Endodermal cell (in vitro differentiated cells): ENCODE measurements around the gene CORO2B. TPM values are rescaled to one million over a fixed set of nuclear protein-coding genes. Genes with fewer than 3 reads are reported as not detected.
A peak's percentile ranks its signal among the peaks of the same experiment; 100 is the strongest.

ENCODE experiments used
- DNase-seq: peaks from one replicate; pipeline ENCODE4 v3.0.0-alpha.2; 2017
- H3K27ac ChIP-seq: 2 replicates; pipeline ENCODE4 v1.5.1; 2013; ENCODE audit warnings: mild to moderate bottlenecking, low read depth, low read length, moderate library complexity
- H3K27me3 ChIP-seq: 2 replicates; pipeline ENCODE4 v1.6.1; 2013; ENCODE audit warnings: mild to moderate bottlenecking, low read length, moderate library complexity; ENCODE audit not compliant: insufficient read depth, control insufficient read depth, poor library complexity, severe bottlenecking
- H3K36me3 ChIP-seq: 2 replicates; pipeline ENCODE4 v1.7.0; 2013; ENCODE audit warnings: mild to moderate bottlenecking, low read length, moderate library complexity; ENCODE audit not compliant: control insufficient read depth, insufficient read depth
- H3K4me1 ChIP-seq: one replicate; pipeline ENCODE4 v1.7.0; 2013; ENCODE audit warnings: low read length; ENCODE audit not compliant: control insufficient read depth, insufficient read depth
- H3K4me3 ChIP-seq: 2 replicates; pipeline ENCODE4 v1.5.1; 2013; ENCODE audit warnings: mild to moderate bottlenecking, low read length, moderate library complexity
- H3K9ac ChIP-seq: 2 replicates; pipeline ENCODE4 v1.6.1; 2013; ENCODE audit warnings: mild to moderate bottlenecking, low read length, moderate library complexity; ENCODE audit not compliant: poor library complexity, severe bottlenecking; ENCODE audit errors: extremely low read depth
- H3K9me3 ChIP-seq: 2 replicates; pipeline ENCODE4 v1.6.1; 2013; ENCODE audit warnings: mild to moderate bottlenecking, low read length, moderate library complexity; ENCODE audit not compliant: control insufficient read depth
- H3K27ac Mint-ChIP-seq: 2 replicates; pipeline ENCODE4 v1.8.0; 2020; ENCODE audit warnings: mixed read lengths
- H3K27me3 Mint-ChIP-seq: 2 replicates; pipeline ENCODE4 v1.8.0; 2021; ENCODE audit warnings: mild to moderate bottlenecking, mixed read lengths; ENCODE audit not compliant: insufficient read depth
- H3K36me3 Mint-ChIP-seq: 2 replicates; pipeline ENCODE4 v1.8.0; 2020; ENCODE audit warnings: low read depth, mixed read lengths
- H3K4me1 Mint-ChIP-seq: 2 replicates; pipeline ENCODE4 v1.8.0; 2020; ENCODE audit warnings: mixed read lengths
- H3K4me3 Mint-ChIP-seq: 2 replicates; pipeline ENCODE4 v1.8.0; 2020; ENCODE audit warnings: mild to moderate bottlenecking, moderate library complexity, mixed read lengths
- H3K9me3 Mint-ChIP-seq: 2 replicates; pipeline ENCODE4 v1.8.0; 2020; ENCODE audit warnings: mild to moderate bottlenecking, mixed read lengths
- WGBS, 2 experiments: methylation state at CpG; one replicate each; pipeline versions ENCODE4 v1.1.5 to v1.1.7; 2013; ENCODE audit warnings: missing lambda C conversion rate in 2 of 2, mixed read lengths in 1 of 2; ENCODE audit not compliant: insufficient coverage in 1 of 2, insufficient read length in 1 of 2; 5-methylcytosine and 5-hydroxymethylcytosine counted together
- total RNA-seq, 2 donors: library from RNA; stranded (reverse); fragmentation: NEBNext Ultra II Directional in 1 of 2; extraction: Animal tissue kit (Norgen Biotek cat#: 25700) in 1 of 2; gene quantifications; 2 replicates in 1 of 2; 3 replicates in 1 of 2; pipeline ENCODE4 v1.2.1, GENCODE V29; 2021
- TF ChIP-seq, protein P1 (sequence below): fragments of 200-600 bp; sonication (generic); conservative IDR thresholded peaks from 2 replicates; pipeline ENCODE4 v1.5.0; 2021; ENCODE audit warnings: antibody characterized with exemption, mild to moderate bottlenecking

The CORO2B gene
- total RNA-seq, 2 donors from 2014 or later: 1.1 to 1.2 TPM

DNA sequence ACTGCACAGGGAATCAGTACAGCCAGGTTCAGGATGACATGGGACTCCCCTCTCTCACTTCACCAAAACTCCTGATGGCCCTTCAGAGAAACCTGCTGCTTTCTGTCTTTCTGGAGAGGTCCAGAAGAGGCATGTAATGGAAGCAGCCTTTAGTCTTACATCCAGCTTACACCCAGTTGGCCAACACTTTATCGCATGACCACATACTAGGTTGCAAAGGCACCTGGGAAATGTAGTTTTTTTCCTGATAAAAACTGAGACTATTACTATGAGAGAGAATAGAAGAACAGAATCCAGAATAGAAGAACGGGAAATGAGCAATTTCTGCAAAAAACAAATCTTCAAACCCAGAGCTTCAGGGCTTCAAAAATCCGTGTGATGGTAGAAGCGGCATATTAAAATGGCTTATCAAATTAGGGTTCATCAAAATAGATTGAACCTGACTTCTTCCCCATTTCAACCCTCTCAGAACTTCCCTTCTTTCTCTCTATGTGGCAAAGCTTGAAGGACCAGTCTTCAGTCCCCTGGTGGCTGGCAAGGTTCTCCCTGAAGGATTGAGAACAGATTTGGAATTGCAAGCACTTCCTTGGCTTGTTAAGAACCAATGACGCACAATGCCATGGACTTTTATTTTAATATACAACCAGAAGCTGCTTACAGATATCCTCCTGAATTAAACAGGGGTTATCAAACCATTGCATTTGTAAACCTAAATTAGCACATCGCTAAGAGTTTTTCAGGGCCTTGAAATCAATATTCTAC, 34.4 kb downstream of the CORO2B start:
- DNase-seq: no peak
- H3K4me3 Mint-ChIP-seq: no peak overlapping the region
- no peaks in the 10 kb centered on the region for H3K27me3 Mint-ChIP-seq
- no peaks in the 10 kb centered on the region for H3K27me3 ChIP-seq
- no peaks in the 10 kb centered on the region for H3K9me3 Mint-ChIP-seq
- no peak overlapping the region for H3K9ac ChIP-seq
- no peaks in the 10 kb centered on the region for H3K36me3 ChIP-seq
- H3K27ac ChIP-seq: no peak overlapping the region
- H3K27ac Mint-ChIP-seq: no peak overlapping the region
- no peak overlapping the region for H3K4me3 ChIP-seq
- 88 to 90% methylated on average over 5 to 6 of the region's 6 CpGs for WGBS, 2 experiments
- peaks cover 10% of the 10 kb centered on the region for H3K4me1 ChIP-seq
- TF ChIP-seq, protein P1, sequence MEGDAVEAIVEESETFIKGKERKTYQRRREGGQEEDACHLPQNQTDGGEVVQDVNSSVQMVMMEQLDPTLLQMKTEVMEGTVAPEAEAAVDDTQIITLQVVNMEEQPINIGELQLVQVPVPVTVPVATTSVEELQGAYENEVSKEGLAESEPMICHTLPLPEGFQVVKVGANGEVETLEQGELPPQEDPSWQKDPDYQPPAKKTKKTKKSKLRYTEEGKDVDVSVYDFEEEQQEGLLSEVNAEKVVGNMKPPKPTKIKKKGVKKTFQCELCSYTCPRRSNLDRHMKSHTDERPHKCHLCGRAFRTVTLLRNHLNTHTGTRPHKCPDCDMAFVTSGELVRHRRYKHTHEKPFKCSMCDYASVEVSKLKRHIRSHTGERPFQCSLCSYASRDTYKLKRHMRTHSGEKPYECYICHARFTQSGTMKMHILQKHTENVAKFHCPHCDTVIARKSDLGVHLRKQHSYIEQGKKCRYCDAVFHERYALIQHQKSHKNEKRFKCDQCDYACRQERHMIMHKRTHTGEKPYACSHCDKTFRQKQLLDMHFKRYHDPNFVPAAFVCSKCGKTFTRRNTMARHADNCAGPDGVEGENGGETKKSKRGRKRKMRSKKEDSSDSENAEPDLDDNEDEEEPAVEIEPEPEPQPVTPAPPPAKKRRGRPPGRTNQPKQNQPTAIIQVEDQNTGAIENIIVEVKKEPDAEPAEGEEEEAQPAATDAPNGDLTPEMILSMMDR: no peak
- no peaks in the 10 kb centered on the region for H3K9me3 ChIP-seq
- H3K4me1 Mint-ChIP-seq: peaks cover 19% of the 10 kb centered on the region
- H3K36me3 Mint-ChIP-seq: no peaks in the 10 kb centered on the region

DNA sequence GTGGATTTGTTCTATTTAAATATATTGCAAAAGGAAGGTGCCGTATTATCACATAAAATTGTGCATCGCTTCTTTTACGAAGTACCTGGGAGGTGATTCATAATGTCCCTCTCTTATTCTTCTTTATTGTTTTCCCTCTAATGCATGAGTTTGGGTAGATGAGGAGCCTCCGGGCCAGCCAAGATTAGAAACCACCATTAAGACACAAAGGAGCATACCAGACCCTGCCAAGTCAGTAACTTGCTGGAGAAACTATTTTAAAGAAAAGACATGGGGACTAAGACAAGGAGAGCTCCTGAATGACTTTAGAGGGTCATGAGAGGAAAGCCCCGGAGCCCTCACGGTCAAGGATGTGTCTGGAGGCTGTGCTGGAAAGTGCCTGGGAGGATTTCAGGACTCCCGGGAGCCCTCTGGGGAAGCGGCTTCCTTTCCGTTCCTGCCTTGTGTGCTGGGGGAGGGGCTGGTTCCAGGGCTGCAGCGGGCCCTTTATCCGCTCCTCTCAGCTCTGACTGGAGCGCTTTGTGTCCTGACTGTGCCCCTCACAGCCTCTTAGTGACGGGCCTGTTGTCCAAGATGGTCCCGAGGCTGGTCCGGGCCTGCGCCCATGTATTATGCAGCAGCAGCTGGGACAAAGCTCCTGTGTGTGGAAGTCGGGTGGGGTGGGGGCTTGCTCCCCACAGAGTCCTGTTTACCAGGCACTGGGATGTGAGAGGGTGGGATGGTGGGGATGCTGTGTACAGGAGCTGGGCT, 35.7 kb downstream of the CORO2B start:
- TF ChIP-seq, protein P1: no peak
- peak overlapping the region; percentile 21 for H3K4me3 Mint-ChIP-seq
- no peaks in the 10 kb centered on the region for H3K9me3 Mint-ChIP-seq
- Histone ChIP-seq H3K27ac (peak overlapping the region; percentile 87), H3K36me3 (no peaks in the 10 kb centered on the region), H3K9ac (no peak overlapping the region), H3K9me3 (no peaks in the 10 kb centered on the region), H3K4me3 (no peak overlapping the region), H3K27me3 (no peaks in the 10 kb centered on the region), H3K4me1 (peaks cover 10% of the 10 kb centered on the region)
- peak overlapping the region; percentile 69 for H3K27ac Mint-ChIP-seq
- peak; percentile 88 for DNase-seq
- no peaks in the 10 kb centered on the region for H3K27me3 Mint-ChIP-seq
- whole genome bisulfite sequencing, 2 experiments: 40 to 43% methylated on average over 7 to 17 of the region's 17 CpGs
- H3K36me3 Mint-ChIP-seq: no peaks in the 10 kb centered on the region
- peaks cover 9% of the 10 kb centered on the region for H3K4me1 Mint-ChIP-seq

GRCh38 chr15:68615301-68615700, 36.5 kb downstream of the CORO2B start:
- WGBS, 2 experiments: 92% methylated on average over 1 of the region's 1 CpG; no CpG with 5 or more reads in 1 of the 2 experiments
- Histone ChIP-seq H3K9ac (no peak overlapping the region), H3K9me3 (no peaks in the 10 kb centered on the region), H3K27me3 (no peaks in the 10 kb centered on the region), H3K4me3 (no peak overlapping the region), H3K27ac (peak overlapping the region; percentile 87), H3K36me3 (no peaks in the 10 kb centered on the region), H3K4me1 (peaks cover 10% of the 10 kb centered on the region)
- Mint-ChIP-seq H3K9me3 (no peaks in the 10 kb centered on the region), H3K27me3 (no peaks in the 10 kb centered on the region), H3K4me1 (peaks cover 8% of the 10 kb centered on the region), H3K27ac (no peak overlapping the region), H3K36me3 (no peaks in the 10 kb centered on the region), H3K4me3 (no peak overlapping the region)
- DNase-seq: no peak
- TF ChIP-seq, protein P1: no peak
